Ishikawa (cell line): ENCODE measurements around the gene ZBTB40.

Experiments used
- CREB1 ChIP-seq: IDR thresholded peaks from 2 replicates; pipeline ENCODE4 v1.6.1; 2012; ENCODE audit warnings: low read depth
- EP300 ChIP-seq: IDR thresholded peaks from 2 replicates; pipeline ENCODE4 v1.6.1; 2012; ENCODE audit warnings: borderline replicate concordance
- RAD21 ChIP-seq: IDR thresholded peaks from 2 replicates; pipeline ENCODE4 v1.6.1; 2012; ENCODE audit warnings: low read depth
- TEAD4 ChIP-seq: IDR thresholded peaks from 2 replicates; pipeline ENCODE4 v1.6.1; 2012
- TF ChIP-seq, protein P1 (sequence below): IDR thresholded peaks from 2 replicates; pipeline ENCODE4 v1.6.1; 2012
- TF ChIP-seq, protein P2 (sequence below): IDR thresholded peaks from 2 replicates; pipeline ENCODE4 v1.6.1; 2012

DNA sequence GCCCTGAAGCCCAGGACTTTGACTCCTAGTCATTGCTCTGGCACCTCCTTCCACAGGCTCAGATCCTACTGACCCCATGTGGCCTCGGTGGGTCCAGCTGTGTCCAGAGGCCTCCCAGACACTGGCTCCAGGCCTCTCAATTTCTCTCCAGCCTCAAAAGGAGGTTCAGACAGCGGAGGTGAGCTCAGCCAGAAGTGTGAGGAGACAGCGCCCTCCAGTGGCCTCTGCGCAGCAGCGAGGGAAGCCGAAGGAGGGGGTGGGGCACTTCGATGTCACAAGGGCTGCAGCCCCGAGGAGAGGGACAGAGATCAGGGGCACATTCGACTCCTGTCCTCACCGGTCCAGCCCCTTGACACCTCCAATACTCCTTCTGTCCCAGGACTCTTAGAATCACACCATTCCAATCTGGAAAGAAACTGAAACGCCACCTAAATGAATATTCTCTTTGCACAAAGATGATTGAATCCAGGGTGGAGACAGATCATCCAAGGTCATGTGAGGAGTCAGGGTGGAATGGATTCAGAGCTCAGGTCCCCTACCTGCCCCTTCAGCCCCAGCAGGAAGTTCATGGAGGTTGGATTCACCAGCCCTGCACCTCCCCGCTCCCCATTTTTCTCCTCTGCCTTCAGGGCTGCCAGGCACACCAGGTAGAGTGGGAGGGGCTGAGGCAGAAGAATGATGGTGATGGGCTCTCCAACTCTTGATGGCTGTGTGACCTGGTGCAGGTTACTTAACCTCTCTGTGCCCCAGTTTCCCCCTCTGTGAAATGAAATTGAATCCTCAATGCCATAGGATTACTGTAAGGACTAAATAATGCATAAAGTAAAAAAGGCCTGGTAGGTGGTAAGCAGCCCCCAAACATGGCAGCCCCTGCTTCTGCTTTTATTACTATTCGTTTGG, 34.8 kb upstream of the ZBTB40 start:
- TF ChIP-seq, protein P1, sequence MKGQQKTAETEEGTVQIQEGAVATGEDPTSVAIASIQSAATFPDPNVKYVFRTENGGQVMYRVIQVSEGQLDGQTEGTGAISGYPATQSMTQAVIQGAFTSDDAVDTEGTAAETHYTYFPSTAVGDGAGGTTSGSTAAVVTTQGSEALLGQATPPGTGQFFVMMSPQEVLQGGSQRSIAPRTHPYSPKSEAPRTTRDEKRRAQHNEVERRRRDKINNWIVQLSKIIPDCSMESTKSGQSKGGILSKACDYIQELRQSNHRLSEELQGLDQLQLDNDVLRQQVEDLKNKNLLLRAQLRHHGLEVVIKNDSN, result no peak
- TF ChIP-seq, protein P2, sequence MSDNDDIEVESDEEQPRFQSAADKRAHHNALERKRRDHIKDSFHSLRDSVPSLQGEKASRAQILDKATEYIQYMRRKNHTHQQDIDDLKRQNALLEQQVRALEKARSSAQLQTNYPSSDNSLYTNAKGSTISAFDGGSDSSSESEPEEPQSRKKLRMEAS, result no peak
- no peak for TF ChIP-seq TEAD4
- peak; percentile 99 for TF ChIP-seq RAD21
- TF ChIP-seq CREB1, result no peak
- no peak for TF ChIP-seq EP300
